Pancreas (tissue), 10 donors: ENCODE data around the gene OR52A5. TPM values are rescaled to one million over a fixed set of nuclear protein-coding genes. Genes with fewer than 3 reads are reported as not detected.
"Not testable (repeated sequence)": the region's sequence is repeated elsewhere in the genome, so short reads cannot be mapped to it uniquely, and the experiment has no call there.

Experiments used
- ATAC-seq, 4 donors: fragments of 200-7000 bp; cut with Tn5 transposase; one replicate each; pipeline versions ENCODE4 v1.8.0 to v1.9.1; 2020; ENCODE audit warnings: mild to moderate bottlenecking in 4 of 4, moderate library complexity in 4 of 4
- DNase-seq, 6 donors: peaks; one replicate each; pipeline ENCODE4 v3.0.0-alpha.2; 2020
- FAIRE-seq: peaks from 2 replicates; lab custom pipeline; 2012; peaks lifted over from hg19 to GRCh38; lab: Jason Lieb, UNC
- H3K27ac ChIP-seq, 4 donors: fragments of 200-600 bp; sonication (generic); 1 replicate in 3 of 4; 2 replicates in 1 of 4; pipeline versions ENCODE4 v1.5.0 to v1.8.0; 2020
- H3K27me3 ChIP-seq, 4 donors: fragments of 200-600 bp; one replicate each; pipeline ENCODE4 v1.8.0; 2021
- H3K36me3 ChIP-seq, 3 donors: fragments of 200-600 bp; sonication (generic) in 1 of 3; one replicate each; pipeline versions ENCODE4 v1.5.0 to v1.8.0; 2020 to 2021
- H3K4me1 ChIP-seq, 3 donors: fragments of 200-600 bp; one replicate each; pipeline ENCODE4 v1.8.0; 2021
- H3K4me3 ChIP-seq, 4 donors: fragments of 200-600 bp; sonication (generic) in 2 of 4; one replicate each; pipeline versions ENCODE4 v1.5.0 to v1.8.0; 2020 to 2021
- H3K9me3 ChIP-seq, 4 donors: fragments of 200-600 bp; one replicate each; pipeline ENCODE4 v1.8.0; 2021
- CTCF ChIP-seq, 4 donors: fragments of 200-600 bp; sonication (generic) in 3 of 4; IDR thresholded peaks; one replicate each; pipeline versions ENCODE4 v1.5.0 to v1.8.0; 2021; ENCODE audit warnings: antibody characterized with exemption in 4 of 4
- WGBS, 2 donors: extraction: QIAGEN DNeasy Blood & Tissue Kit; methylation state at CpG; one replicate each; pipeline ENCODE4 v1.1.7; 2013; 5-methylcytosine and 5-hydroxymethylcytosine counted together
- intact Hi-C, 3 donors: fragments of 100-400 bp; cut with DNase I; formaldehyde crosslinking; loops; one replicate each; pipeline versions ENCODE4 v1.11.1 to v1.14.2; 2022
- polyA plus RNA-seq, 2 donors: library from polyadenylated mRNA; stranded (reverse); fragments of 200-250 nt; gene quantifications; one replicate each; pipeline ENCODE4 v1.2.3, GENCODE V29; 2013
- total RNA-seq, 6 donors: library from RNA; stranded (reverse); fragmentation: NEBNext Ultra II Directional in 4 of 6; extraction: Animal tissue kit (Norgen Biotek cat#: 25700) in 4 of 6; gene quantifications; one replicate each; pipeline versions ENCODE4 v1.2.1 to v1.2.4, GENCODE V29; 2021 to 2023
- donor health status: healthy with polysubstance abuse.
- donor health status: DM: no; HTN: no; CAD: no; lungs with moderate emphysema.
- donor health status: DM: no; HTN: no; CAD: no.
- donor health status: control.
- donor health status: control.
- donor health status: Bipolar disorder and iron deficiency.
- donor health status: DM: yes; HTN: yes; CAD: no.
- donor health status: DM: no; HTN: no; CAD: no.
- donor health status: DM: no; HTN: no; CAD: no.
- donor health status: DM: yes; HTN: yes; CAD: no.

The OR52A5 gene
- total RNA-seq = not detected
- not detected for polyA plus RNA-seq

GRCh38 chr11:5137996-5138395 is at the start of gene OR52A5:
OR52A5 (minus strand) TSS chr11:5138356; CDS start chr11:5132642, 5,714 bp downstream.
- H3K27ac ChIP-seq = no peak within 1 kb of the TSS
- intact Hi-C loops = no loop called here
- no peaks in the 10 kb centered on the region for H3K36me3 ChIP-seq
- no peaks in the 10 kb centered on the region for H3K4me1 ChIP-seq
- 76 to 77% methylated on average over 2 of the region's 2 CpGs for WGBS, 2 donors
- H3K27me3 ChIP-seq = no peaks in the 10 kb centered on the region
- no peaks in the 10 kb centered on the region for H3K9me3 ChIP-seq
- ATAC-seq (no peak), DNase-seq (no peak), FAIRE-seq (no peak)
- H3K4me3 ChIP-seq = no peak within 1 kb of the TSS
- TF ChIP-seq CTCF (IDR thresholded peaks at IDR 0.05) = no peak

DNA sequence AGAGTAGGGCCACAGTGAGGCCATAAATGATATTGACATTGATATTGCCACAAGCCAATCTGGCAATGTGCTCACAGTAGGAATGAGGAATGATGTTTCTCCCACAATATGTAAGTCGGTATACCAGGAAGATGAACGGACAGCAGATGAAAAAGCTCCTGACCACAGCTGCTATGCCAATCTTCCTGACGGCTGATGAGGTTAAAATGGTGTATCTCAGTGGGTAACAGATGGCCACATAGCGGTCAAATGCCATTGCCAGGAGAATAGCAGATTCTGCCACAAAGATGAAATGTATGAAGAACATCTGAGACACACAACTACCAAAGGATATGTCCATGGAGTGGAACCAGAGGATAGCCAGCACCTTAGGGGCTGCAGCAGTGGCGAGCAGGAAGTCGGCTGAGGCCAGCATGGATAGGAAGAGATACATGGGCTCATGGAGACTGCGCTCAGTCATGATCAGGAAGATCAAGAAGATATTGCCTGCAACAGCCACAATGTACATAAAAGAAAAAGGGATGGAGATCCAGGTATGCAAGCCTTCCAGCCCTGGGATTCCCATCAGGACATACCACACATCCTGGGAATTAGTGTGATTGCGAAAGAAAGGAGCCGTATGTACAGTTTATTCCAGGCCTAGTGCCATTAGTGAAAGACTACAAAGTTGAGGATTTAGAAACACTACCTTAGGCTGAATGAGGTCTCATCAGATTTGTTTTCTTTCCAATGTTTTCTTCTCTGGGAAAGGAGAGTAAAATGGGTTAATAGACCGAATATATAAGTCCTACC is 40.1 kb upstream of the OR52A5 start:
- FAIRE-seq = no peak

GRCh38 chr11:5174934-5175333 is 36.8 kb upstream of the OR52A5 start:
- Histone ChIP-seq H3K9me3 (no peaks in the 10 kb centered on the region), H3K4me1 (no peaks in the 10 kb centered on the region), H3K36me3 (no peaks in the 10 kb centered on the region), H3K27ac (no peak overlapping the region), H3K4me3 (no peak overlapping the region), H3K27me3 (peaks cover 0 to 3% (median 0%) of the 10 kb centered on the region in 4 donors)
- 80 to 85% methylated on average over 7 of the region's 7 CpGs for WGBS, 2 donors
- FAIRE-seq (no peak), ATAC-seq (no peak), DNase-seq (no peak)
- TF ChIP-seq CTCF (IDR thresholded peaks at IDR 0.05) = no peak
- intact Hi-C loops = no loop called here

More for the DNA sequence above, 40.1 kb upstream of the OR52A5 start:
- no peaks in the 10 kb centered on the region for H3K9me3 ChIP-seq
- H3K36me3 ChIP-seq = no peaks in the 10 kb centered on the region
- WGBS, 2 donors = 62 to 74% methylated on average over 10 of the region's 10 CpGs
- H3K27me3 ChIP-seq = peaks cover 0 to 3% (median 0%) of the 10 kb centered on the region in 4 donors
- H3K4me3 ChIP-seq = no peak overlapping the region
- no peak overlapping the region for H3K27ac ChIP-seq
- no peak for TF ChIP-seq CTCF (IDR thresholded peaks at IDR 0.05)
- DNase-seq (no peak), ATAC-seq (no peak)
- intact Hi-C loops = no loop called here
- H3K4me1 ChIP-seq = no peaks in the 10 kb centered on the region

DNA sequence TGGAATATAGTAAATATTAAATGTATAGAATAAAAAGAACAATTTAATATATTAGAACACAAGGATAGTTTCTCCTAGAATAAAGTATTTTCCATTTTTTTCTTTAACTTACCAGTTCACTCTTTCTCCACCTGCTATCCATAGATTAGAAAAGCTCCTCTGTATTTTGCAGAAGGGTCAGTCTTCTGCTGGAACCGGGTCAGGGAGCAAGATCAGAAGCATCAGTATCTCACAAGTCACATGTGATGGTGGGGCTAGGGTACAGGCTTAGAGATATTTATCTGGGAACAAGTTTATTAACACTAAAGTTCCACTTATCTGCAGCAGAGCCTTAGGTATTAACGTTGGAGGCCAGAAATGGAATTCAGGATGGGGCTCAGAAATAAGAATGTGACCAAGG is 33.7 kb upstream of the OR52A5 start:
- intact Hi-C loops = no loop called here
- no peak for FAIRE-seq
- Histone ChIP-seq H3K9me3 (no peaks in the 10 kb centered on the region), H3K4me1 (no peaks in the 10 kb centered on the region), H3K27me3 (peaks cover 0 to 3% (median 1%) of the 10 kb centered on the region in 4 donors), H3K27ac (no peak overlapping the region), H3K36me3 (no peaks in the 10 kb centered on the region), H3K4me3 (no peak overlapping the region)
- no peak for ATAC-seq
- TF ChIP-seq CTCF (IDR thresholded peaks at IDR 0.05) = no peak
- DNase-seq = no peak
- WGBS, 2 donors = 32 to 48% methylated on average over 2 of the region's 2 CpGs

DNA sequence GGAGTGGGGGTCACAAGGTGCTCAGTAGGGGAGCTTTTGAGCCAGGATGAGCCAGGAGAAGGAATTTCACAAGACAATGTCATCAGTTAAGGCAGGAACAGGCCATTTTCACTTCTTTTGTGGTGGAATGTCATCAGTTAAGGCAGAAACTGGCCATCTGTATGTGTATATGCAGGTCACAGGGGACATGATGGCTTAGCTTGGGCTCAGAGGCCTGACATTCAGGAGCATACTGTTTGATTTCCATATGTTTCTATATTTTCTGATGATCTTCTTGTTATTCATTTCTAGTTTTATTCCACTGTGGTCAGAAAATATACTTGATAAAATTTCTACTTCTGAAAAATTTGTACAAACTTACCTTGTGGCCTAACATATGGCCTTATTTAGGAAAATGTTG is 27.7 kb upstream of the OR52A5 start:
- ATAC-seq = not testable (repeated sequence)

GRCh38 chr11:5164807-5165206 is 26.7 kb upstream of the OR52A5 start:
- ATAC-seq, intact Hi-C loops, H3K36me3 ChIP-seq, H3K27me3 ChIP-seq, FAIRE-seq, DNase-seq, H3K4me1 ChIP-seq, H3K27ac ChIP-seq, H3K9me3 ChIP-seq, H3K4me3 ChIP-seq: not testable (repeated sequence)
- 50 to 58% methylated on average over 6 of the region's 6 CpGs for WGBS, 2 donors

More for the DNA sequence above, 27.7 kb upstream of the OR52A5 start:
- H3K27me3 ChIP-seq, DNase-seq, intact Hi-C loops, H3K4me1 ChIP-seq, H3K4me3 ChIP-seq, FAIRE-seq, H3K27ac ChIP-seq, H3K36me3 ChIP-seq, H3K9me3 ChIP-seq: not testable (repeated sequence)

DNA sequence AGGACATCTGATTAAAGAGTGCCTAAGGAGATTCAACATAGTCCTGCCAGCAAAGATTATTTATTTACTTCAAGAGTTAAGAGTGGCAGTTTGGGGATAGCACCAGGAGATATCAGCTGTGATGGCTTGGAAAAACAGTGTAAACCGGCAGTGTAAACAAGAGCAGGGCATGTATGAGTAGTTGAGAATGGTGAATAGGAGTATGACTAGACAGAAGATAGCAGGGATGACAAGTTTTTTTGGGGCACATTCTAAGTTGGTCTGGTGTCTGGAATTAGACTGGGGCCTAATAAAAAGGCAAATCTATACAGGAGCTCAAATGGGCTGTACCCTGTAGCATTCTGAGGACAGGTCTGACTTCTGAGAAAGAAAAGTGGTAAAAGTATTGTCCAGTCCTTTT is 22.9 kb upstream of the OR52A5 start:
- H3K9me3 ChIP-seq, intact Hi-C loops, H3K4me3 ChIP-seq, DNase-seq, H3K27ac ChIP-seq, H3K27me3 ChIP-seq, FAIRE-seq, H3K4me1 ChIP-seq, H3K36me3 ChIP-seq, ATAC-seq: not testable (repeated sequence)
- WGBS, 2 donors = no CpG with 5 or more reads among the region's 1 CpG

DNA sequence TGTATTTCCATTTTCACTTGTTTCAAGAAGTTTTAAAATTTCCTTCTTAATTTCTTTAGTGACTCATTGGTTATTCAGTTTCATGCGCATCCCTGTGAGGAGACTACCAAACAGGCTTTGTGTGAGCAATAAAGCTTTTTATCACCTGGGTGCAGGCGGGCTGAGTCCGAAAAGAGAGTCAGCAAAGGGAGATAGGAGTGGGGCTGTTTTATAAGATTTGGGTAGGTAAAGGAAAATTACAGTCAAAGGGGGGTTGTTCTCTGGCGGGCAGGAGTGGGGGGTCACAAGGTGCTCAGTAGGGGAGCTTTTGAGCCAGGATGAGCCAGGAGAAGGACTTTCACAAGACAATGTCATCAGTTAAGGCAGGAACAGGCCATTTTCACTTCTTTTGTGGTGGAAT is 22.1 kb upstream of the OR52A5 start:
- H3K36me3 ChIP-seq, intact Hi-C loops, ATAC-seq, H3K9me3 ChIP-seq, H3K27ac ChIP-seq, H3K27me3 ChIP-seq, FAIRE-seq, H3K4me3 ChIP-seq, H3K4me1 ChIP-seq, DNase-seq: not testable (repeated sequence)
- WGBS, 2 donors = 66 to 67% methylated on average over 4 of the region's 4 CpGs
